Hematopoietic multipotent progenitor cell treated with erythropoietin and hydrocortisone succinate and interleukin-3 and kit ligand, for 17 days (in vitro differentiated cells): Measurements from ENCODE around the gene DCAF7.

Experiments used
- DNase-seq: peaks from one replicate; pipeline ENCODE4 v3.0.0-alpha.2; 2015; ENCODE audit warnings: low spot score

The DCAF7 gene

DNA sequence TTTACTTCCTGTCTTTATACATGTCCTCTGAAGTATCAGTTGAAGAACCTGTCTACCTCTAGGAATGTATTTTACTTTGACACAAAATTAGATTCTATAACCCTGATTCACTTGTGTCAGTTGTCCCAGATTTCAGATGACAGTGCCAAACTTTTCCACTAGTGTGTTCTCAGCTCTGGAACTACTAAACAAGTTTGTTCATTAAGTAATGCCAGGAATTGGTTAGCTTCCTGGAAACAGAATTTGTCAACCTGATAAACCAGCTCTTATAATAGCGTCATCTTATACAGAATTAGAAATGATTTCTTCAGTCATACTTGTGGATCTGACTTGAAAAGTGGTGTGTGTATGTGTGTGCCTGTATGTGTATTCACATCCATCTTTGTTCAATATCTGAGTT is 79.3 kb downstream of the DCAF7 start:
- DNase-seq: no peak

GRCh38 chr17:63631062-63631461 is 80.8 kb downstream of the DCAF7 start:
- DNase-seq: no peak

- no peak for DNase-seq
Measured at GRCh38 chr17:63631626-63632025, 81.3 kb downstream of the DCAF7 start.

- DNase-seq: no peak
Measured at GRCh38 chr17:63633742-63634141, 83.5 kb downstream of the DCAF7 start.

DNA sequence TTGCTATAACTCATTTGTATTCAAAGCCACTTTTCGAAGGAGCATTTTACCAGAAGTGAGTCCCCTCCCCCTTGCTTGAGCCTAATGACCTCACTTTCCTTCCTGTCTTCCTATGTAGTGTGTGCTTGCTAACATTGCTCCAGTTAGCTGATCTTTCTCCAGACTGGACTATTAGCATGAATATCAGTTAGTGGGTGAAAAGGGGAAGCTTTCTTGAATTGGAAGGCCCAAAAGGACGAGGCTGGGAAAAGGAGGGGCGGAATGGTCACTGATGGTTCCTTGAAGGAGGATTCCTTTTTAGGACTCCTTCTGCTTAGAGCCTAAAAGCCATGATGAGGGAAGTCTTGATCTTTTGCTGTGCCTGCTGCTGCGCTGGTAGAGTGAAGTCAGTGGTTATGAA is 83.9 kb downstream of the DCAF7 start:
- DNase-seq: no peak

- DNase-seq: no peak
Measured at GRCh38 chr17:63634816-63635215, 84.5 kb downstream of the DCAF7 start.

DNA sequence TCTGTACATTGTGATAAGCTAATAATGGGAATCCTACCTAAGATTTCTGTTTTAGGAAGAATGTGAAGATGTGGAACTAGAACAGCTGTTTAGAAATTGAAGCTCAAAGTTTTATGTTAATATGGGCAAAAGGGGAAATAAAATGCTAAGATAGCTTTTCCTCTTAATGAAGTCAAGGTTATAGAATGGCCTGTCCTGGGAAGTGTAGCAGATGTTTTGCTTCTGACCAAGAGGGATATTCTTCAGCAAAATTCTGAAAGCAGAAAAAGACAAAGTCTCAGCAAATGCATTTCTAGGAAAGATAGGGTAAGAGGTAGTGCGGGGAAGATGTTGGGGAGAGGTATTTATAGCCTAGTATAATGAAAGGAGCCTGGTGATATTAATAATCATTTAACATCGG is 85.0 kb downstream of the DCAF7 start:
- no peak for DNase-seq

GRCh38 chr17:63635787-63636186 is 85.5 kb downstream of the DCAF7 start:
- no peak for DNase-seq

DNA sequence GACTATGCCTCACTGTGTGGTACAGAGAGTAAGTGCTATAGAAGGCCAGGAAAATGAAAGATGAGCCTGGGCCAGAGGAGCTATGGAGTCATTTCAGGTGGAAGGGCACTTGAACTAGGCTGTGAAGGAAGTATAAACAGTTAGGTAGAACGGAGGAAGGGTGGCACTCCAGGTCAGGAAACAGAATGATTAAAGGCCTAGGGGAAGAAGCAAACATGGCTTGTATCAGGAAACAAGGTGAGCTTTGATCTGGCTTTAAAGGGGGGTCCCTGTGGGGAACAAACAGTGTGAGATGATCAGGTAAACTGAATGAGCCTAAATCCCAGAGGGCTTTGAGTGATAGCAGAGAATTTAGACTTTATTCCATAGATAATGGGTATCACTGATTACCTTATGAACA is 88.8 kb downstream of the DCAF7 start:
- DNase-seq: no peak

DNA sequence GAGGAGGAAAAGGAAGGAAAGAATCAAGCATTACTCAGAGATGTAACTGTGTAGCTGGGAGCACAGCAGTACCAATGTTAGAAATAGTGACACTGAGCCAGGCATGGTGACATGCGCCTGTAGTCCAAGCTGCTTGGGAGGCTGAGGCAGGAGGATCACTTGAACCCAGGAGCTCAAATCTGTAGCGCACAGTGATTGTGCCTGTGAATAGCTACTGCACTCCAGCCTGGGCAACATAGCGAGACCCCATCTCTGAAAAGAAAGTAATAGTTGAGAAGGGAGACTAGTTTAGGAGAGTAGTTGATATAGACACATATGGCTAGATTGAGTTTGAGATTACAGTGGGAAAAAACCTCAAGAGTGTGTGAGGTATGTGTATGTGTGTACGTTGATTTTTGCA is 89.8 kb downstream of the DCAF7 start:
- DNase-seq: no peak

DNA sequence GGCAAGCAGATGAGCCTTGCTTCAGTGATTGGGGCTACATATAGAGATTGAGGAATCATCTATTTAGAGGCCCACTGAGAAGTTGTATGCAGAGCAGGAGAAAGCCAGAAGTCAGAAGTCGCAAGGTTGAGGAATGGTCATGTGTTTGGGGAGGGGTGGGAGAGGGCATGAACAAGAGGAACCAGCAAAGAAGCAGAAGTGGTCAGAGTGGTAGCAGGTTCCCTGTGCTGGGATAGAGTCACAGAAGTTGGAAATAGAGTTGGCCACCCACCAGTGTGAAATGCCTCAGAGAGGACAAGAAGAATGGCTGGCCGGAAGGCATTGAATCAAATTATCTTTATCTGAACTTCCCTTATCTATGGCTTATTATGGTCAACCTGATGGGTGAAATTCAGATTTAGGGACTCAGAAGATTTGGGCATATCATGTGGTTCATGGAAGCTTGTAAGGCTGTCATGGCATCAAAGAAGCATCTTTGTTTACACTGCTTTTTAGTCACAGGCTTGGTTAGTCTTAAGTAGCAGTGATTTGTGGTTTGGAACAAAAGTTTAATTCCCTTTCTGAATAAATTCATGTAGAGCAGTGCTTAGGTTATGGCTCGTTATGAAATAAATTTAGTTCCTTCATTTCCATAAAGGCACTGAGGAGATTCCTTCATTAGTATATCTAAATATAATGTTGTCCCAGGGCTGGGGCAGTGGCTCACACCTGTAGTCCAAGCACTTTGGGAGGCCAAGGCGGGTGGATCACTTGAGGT is 91.6 kb downstream of the DCAF7 start:
- DNase-seq: no peak
